ENCODE measurements around the gene MVK.

MVK gene

GRCh38 chr12:109566424-109566823 is 7.2 kb upstream of the MVK start:
- H3K4me1 ChIP-seq (ENCODE audit: control insufficient read depth in 1 of 2, insufficient read depth in 1 of 2, low read depth in 1 of 2, low read length in 1 of 2): no peaks in the 10 kb centered on the region
- H3K36me3 ChIP-seq: no peaks in the 10 kb centered on the region
- TF ChIP-seq, protein P1, sequence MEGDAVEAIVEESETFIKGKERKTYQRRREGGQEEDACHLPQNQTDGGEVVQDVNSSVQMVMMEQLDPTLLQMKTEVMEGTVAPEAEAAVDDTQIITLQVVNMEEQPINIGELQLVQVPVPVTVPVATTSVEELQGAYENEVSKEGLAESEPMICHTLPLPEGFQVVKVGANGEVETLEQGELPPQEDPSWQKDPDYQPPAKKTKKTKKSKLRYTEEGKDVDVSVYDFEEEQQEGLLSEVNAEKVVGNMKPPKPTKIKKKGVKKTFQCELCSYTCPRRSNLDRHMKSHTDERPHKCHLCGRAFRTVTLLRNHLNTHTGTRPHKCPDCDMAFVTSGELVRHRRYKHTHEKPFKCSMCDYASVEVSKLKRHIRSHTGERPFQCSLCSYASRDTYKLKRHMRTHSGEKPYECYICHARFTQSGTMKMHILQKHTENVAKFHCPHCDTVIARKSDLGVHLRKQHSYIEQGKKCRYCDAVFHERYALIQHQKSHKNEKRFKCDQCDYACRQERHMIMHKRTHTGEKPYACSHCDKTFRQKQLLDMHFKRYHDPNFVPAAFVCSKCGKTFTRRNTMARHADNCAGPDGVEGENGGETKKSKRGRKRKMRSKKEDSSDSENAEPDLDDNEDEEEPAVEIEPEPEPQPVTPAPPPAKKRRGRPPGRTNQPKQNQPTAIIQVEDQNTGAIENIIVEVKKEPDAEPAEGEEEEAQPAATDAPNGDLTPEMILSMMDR (IDR thresholded peaks at IDR 0.05): no peak
- H3K9me3 ChIP-seq: no peaks in the 10 kb centered on the region
- no peak overlapping the region for H3K27ac ChIP-seq
- no peak overlapping the region for H3K4me3 ChIP-seq (ENCODE audit: low read depth in 1 of 2, low read length in 1 of 2)
- H3K27me3 ChIP-seq: no peaks in the 10 kb centered on the region

DNA sequence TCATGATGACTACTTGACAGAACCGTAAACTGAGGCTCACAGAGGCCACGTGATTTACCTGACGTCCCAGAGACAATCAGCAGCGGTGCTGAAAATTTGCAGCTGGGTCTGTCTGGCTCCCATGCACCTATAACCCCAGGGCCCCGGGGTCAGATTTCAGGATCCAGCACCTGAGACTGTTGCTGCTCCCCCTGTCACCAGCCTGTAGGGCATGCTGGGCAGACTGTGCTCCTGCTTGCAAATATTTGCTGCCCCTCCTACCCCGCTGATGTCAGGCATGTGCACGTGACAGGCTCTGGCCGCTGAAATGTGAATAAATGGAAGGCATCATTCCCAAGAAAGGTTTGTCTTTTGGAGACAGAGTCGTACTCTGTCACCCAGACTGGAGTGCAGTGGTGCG is 6.3 kb upstream of the MVK start:
- H3K27ac ChIP-seq: no peak overlapping the region
- no peaks in the 10 kb centered on the region for H3K36me3 ChIP-seq
- no peaks in the 10 kb centered on the region for H3K9me3 ChIP-seq
- H3K27me3 ChIP-seq: no peaks in the 10 kb centered on the region
- TF ChIP-seq, protein P1 (IDR thresholded peaks at IDR 0.05): no peak
- no peak overlapping the region for H3K4me3 ChIP-seq (ENCODE audit: low read depth in 1 of 2, low read length in 1 of 2)
- H3K4me1 ChIP-seq (ENCODE audit: control insufficient read depth in 1 of 2, insufficient read depth in 1 of 2, low read depth in 1 of 2, low read length in 1 of 2): no peaks in the 10 kb centered on the region

GRCh38 chr12:109567967-109568366 is 5.6 kb upstream of the MVK start:
- H3K27me3 ChIP-seq: no peaks in the 10 kb centered on the region
- peaks cover 4 to 5% of the 10 kb centered on the region in 2 experiments for H3K4me1 ChIP-seq (ENCODE audit: control insufficient read depth in 1 of 2, insufficient read depth in 1 of 2, low read depth in 1 of 2, low read length in 1 of 2)
- no peak overlapping the region for H3K27ac ChIP-seq
- H3K9me3 ChIP-seq: no peaks in the 10 kb centered on the region
- H3K36me3 ChIP-seq: no peaks in the 10 kb centered on the region
- no peak overlapping the region for H3K4me3 ChIP-seq (ENCODE audit: low read depth in 1 of 2, low read length in 1 of 2)
- TF ChIP-seq, protein P1 (IDR thresholded peaks at IDR 0.05): no peak

GRCh38 chr12:109568486-109568885 is 5.1 kb upstream of the MVK start:
- Histone ChIP-seq H3K27me3 (no peaks in the 10 kb centered on the region), H3K4me1 (ENCODE audit: control insufficient read depth in 1 of 2, insufficient read depth in 1 of 2, low read depth in 1 of 2, low read length in 1 of 2) (peaks cover 6 to 7% of the 10 kb centered on the region in 2 experiments), H3K36me3 (no peaks in the 10 kb centered on the region), H3K9me3 (no peaks in the 10 kb centered on the region), H3K4me3 (ENCODE audit: low read depth in 1 of 2, low read length in 1 of 2) (no peak overlapping the region), H3K27ac (no peak overlapping the region)
- TF ChIP-seq, protein P1 (IDR thresholded peaks at IDR 0.05): no peak

DNA sequence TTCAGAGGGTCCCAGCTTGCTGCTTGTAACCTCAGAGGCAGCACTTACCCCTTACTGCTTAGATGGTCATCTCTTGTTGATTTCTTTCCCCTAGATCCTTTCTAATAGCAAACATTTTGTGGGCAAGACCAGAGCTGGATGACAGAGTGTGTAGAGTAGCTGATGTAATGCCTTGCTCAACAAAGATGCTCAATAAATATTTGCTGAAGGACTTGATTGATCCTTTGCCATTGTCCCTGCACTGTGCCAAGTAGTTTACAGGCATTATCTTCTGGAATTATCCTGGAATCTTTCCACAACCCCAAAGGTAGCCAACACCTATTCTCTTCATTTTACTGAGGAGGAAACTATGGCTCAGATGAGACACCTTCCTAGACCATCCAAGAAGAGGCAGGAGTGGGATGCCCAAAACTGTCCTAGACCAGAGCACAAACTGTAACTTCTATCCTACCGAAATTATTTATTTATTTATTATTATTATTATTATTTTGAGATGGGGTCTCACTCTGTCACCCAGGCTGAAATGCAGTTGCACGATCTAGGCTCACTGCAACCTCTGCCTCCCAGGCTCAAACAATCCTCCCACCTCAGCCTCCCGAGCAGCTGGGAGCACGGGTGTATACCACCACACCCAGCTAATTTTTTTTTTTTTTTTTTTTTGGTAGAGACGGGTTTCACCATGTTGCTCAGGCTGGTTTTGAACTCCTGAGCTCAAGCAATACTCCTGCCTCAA is 1.7 kb upstream of the MVK start:
- peaks cover 18 to 20% of the 10 kb centered on the region in 2 experiments for H3K4me1 ChIP-seq (ENCODE audit: control insufficient read depth in 1 of 2, insufficient read depth in 1 of 2, low read depth in 1 of 2, low read length in 1 of 2)
- TF ChIP-seq, protein P1 (IDR thresholded peaks at IDR 0.05): no peak
- no peaks in the 10 kb centered on the region for H3K9me3 ChIP-seq
- no peak overlapping the region for H3K27ac ChIP-seq
- H3K36me3 ChIP-seq: peaks cover 5% of the 10 kb centered on the region
- no peaks in the 10 kb centered on the region for H3K27me3 ChIP-seq
- no peak overlapping the region for H3K4me3 ChIP-seq (ENCODE audit: low read depth in 1 of 2, low read length in 1 of 2)

Data from neutrophil (primary cell).